HepG2 (cell line): ENCODE measurements around the gene ST3GAL2. TPM values are rescaled to one million over a fixed set of nuclear protein-coding genes. Genes with fewer than 3 reads are reported as not detected.
A peak's percentile ranks its signal among the peaks of the same experiment; 100 is the strongest.

ENCODE experiments used
- CHD4 ChIP-seq: fragments of 200-600 bp; sonication (generic); IDR thresholded peaks from 2 replicates; pipeline ENCODE4 v1.7.0; 2017; ENCODE audit warnings: mild to moderate bottlenecking, low read length, borderline replicate concordance
- ELF4 ChIP-seq: sonication (generic); formaldehyde crosslinking; IDR thresholded peaks from 2 replicates; pipeline ENCODE4 v1.5.0; 2020; ENCODE audit warnings: missing genetic modification reagents, mild to moderate bottlenecking, moderate library complexity, borderline replicate concordance
- ESRRA ChIP-seq: sonication (generic); formaldehyde crosslinking; IDR thresholded peaks from 2 replicates; pipeline ENCODE4 v1.5.1; 2020; ENCODE audit warnings: mild to moderate bottlenecking, low read depth, missing genetic modification reagents
- FOXP1 ChIP-seq, 2 experiments: fragments of 450-650 bp in 1 of 2; IDR thresholded peaks; 2 replicates each; pipeline ENCODE4 v1.6.1; 2017 to 2018; ENCODE audit warnings: antibody characterized with exemption in 1 of 2
- GATAD1 ChIP-seq: IDR thresholded peaks from 2 replicates; pipeline ENCODE4 v1.6.1; 2016; ENCODE audit warnings: missing genetic modification reagents, missing compliant biosample characterization
- HMG20A ChIP-seq: IDR thresholded peaks from 2 replicates; pipeline ENCODE4 v1.6.1; 2016; ENCODE audit warnings: borderline replicate concordance
- IRX3 ChIP-seq: sonication (generic); formaldehyde crosslinking; IDR thresholded peaks from 2 replicates; pipeline ENCODE4 v1.8.1; 2023; ENCODE audit warnings: mild to moderate bottlenecking, low read depth, missing genetic modification reagents, borderline replicate concordance
- KDM1A ChIP-seq: IDR thresholded peaks from 2 replicates; pipeline ENCODE4 v1.6.1; 2016; ENCODE audit warnings: missing compliant biosample characterization
- MXI1 ChIP-seq: IDR thresholded peaks from 3 replicates; pipeline ENCODE4 v1.6.1; 2012; ENCODE audit warnings: low read depth, low read length, inconsistent platforms, borderline replicate concordance
- POLR2AphosphoS2 ChIP-seq: IDR thresholded peaks from 2 replicates; pipeline ENCODE4 v1.6.1; 2011; ENCODE audit warnings: low read depth, low read length, improper control_type of control experiment
- RNF219 ChIP-seq: sonication (generic); formaldehyde crosslinking; IDR thresholded peaks from 2 replicates; pipeline ENCODE4 v1.5.0; 2020; ENCODE audit warnings: mild to moderate bottlenecking, missing genetic modification reagents
- SALL1 ChIP-seq: sonication (generic); formaldehyde crosslinking; IDR thresholded peaks from 2 replicates; pipeline ENCODE4 v1.8.0; 2022; ENCODE audit warnings: mild to moderate bottlenecking, missing genetic modification reagents
- ZIK1 ChIP-seq: sonication (generic); formaldehyde crosslinking; IDR thresholded peaks from 2 replicates; pipeline ENCODE4 v1.5.0; 2020; ENCODE audit warnings: mild to moderate bottlenecking, low read depth, missing genetic modification reagents, borderline replicate concordance
- ZNF552 ChIP-seq: sonication (generic); formaldehyde crosslinking; IDR thresholded peaks from 2 replicates; pipeline ENCODE4 v1.9.0; 2022; ENCODE audit warnings: missing genetic modification reagents, mild to moderate bottlenecking, borderline replicate concordance
- ZNF562 ChIP-seq: sonication (generic); formaldehyde crosslinking; IDR thresholded peaks from 2 replicates; pipeline ENCODE4 v1.8.0; 2022; ENCODE audit warnings: missing genetic modification reagents, borderline replicate concordance
- ZNF567 ChIP-seq: sonication (generic); formaldehyde crosslinking; IDR thresholded peaks from 2 replicates; pipeline ENCODE4 v1.8.1; 2023; ENCODE audit warnings: mild to moderate bottlenecking, missing genetic modification reagents, borderline replicate concordance
- ZNF569 ChIP-seq: sonication (generic); formaldehyde crosslinking; IDR thresholded peaks from 2 replicates; pipeline ENCODE4 v1.5.0; 2020; ENCODE audit warnings: mild to moderate bottlenecking, missing genetic modification reagents, moderate library complexity, borderline replicate concordance
- ZNF652 ChIP-seq: IDR thresholded peaks from 2 replicates; pipeline ENCODE4 v1.6.1; 2016; ENCODE audit warnings: low read depth, borderline replicate concordance
- polyA plus RNA-seq, 8 experiments: library from polyadenylated mRNA; depleted of rRNA in 3 of 8; stranded (reverse) in 7 of 8; unstranded in 1 of 8; fragments of >200 nt; fragmentation: Illumina TruSeq in 4 of 8; extraction: Trizol in 4 of 8; gene quantifications; 2 replicates each; pipeline versions ENCODE4 v1.2.1 to v1.2.3, GENCODE V29; 2011 to 2016; ENCODE audit warnings: low read depth in 4 of 8, missing spikeins in 1 of 8, mixed read lengths in 1 of 8; ENCODE audit not compliant: insufficient read depth in 1 of 8
- total RNA-seq, 5 experiments: library from RNA; depleted of rRNA; stranded (reverse); fragments of >200 nt; fragmentation: Illumina TruSeq; extraction: Trizol; gene quantifications; 2 replicates each; pipeline ENCODE4 v1.2.3, GENCODE V29; 2016; ENCODE audit warnings: low read depth in 1 of 5
- TF ChIP-seq, protein P1 (sequence below): sonication (generic); formaldehyde crosslinking; IDR thresholded peaks from 2 replicates; pipeline ENCODE4; 2020; ENCODE audit warnings: missing genetic modification reagents, mild to moderate bottlenecking, borderline replicate concordance
- TF ChIP-seq, protein P2 (sequence below): sonication (generic); formaldehyde crosslinking; conservative IDR thresholded peaks from 2 replicates; pipeline ENCODE4 v1.8.0; 2022; ENCODE audit warnings: mild to moderate bottlenecking, moderate library complexity, missing genetic modification reagents
- TF ChIP-seq, protein P3 (sequence below): sonication (generic); formaldehyde crosslinking; IDR thresholded peaks from 2 replicates; pipeline ENCODE4 v1.8.1; 2023; ENCODE audit warnings: missing genetic modification reagents, inconsistent platforms, borderline replicate concordance

The ST3GAL2 gene
- total and polyA plus RNA-seq, 2 of the 13 experiments (the other 11 are each of a cell fraction or from before 2014, with no cell fraction given): 16.3 to 24.9 TPM

- TF ChIP-seq, protein P1, sequence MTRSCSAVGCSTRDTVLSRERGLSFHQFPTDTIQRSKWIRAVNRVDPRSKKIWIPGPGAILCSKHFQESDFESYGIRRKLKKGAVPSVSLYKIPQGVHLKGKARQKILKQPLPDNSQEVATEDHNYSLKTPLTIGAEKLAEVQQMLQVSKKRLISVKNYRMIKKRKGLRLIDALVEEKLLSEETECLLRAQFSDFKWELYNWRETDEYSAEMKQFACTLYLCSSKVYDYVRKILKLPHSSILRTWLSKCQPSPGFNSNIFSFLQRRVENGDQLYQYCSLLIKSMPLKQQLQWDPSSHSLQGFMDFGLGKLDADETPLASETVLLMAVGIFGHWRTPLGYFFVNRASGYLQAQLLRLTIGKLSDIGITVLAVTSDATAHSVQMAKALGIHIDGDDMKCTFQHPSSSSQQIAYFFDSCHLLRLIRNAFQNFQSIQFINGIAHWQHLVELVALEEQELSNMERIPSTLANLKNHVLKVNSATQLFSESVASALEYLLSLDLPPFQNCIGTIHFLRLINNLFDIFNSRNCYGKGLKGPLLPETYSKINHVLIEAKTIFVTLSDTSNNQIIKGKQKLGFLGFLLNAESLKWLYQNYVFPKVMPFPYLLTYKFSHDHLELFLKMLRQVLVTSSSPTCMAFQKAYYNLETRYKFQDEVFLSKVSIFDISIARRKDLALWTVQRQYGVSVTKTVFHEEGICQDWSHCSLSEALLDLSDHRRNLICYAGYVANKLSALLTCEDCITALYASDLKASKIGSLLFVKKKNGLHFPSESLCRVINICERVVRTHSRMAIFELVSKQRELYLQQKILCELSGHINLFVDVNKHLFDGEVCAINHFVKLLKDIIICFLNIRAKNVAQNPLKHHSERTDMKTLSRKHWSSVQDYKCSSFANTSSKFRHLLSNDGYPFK: no peak
- TF ChIP-seq FOXP1 (IDR thresholded peaks at IDR 0.05) (no peak), FOXP1 (CRISPR knock-in tag; IDR thresholded peaks at IDR 0.05) (no peak), KDM1A (CRISPR knock-in tag) (no peak; the same call in 1 of the 2 replicates), ESRRA (peak; percentile 59; the same call in 1 of the 2 replicates), ZIK1 (no peak), ZNF652 (CRISPR knock-in tag) (no peak), POLR2AphosphoS2 (no peak; the same call in 1 of the 2 replicates), GATAD1 (CRISPR knock-in tag) (no peak), ELF4 (CRISPR knock-in tag) (no peak), ZNF569 (CRISPR knock-in tag) (no peak), ZNF552 (no peak), ZNF567 (CRISPR knock-in tag) (0 out of 2 replicates have a peak, but pooled peaks have one; percentile 20), HMG20A (CRISPR knock-in tag) (no peak), IRX3 (CRISPR knock-in tag) (no peak), CHD4 (no peak), MXI1 (no peak), ZNF562 (CRISPR knock-in tag) (no peak), SALL1 (CRISPR knock-in tag) (no peak), RNF219 (CRISPR knock-in tag) (no peak)
- TF ChIP-seq, protein P2, sequence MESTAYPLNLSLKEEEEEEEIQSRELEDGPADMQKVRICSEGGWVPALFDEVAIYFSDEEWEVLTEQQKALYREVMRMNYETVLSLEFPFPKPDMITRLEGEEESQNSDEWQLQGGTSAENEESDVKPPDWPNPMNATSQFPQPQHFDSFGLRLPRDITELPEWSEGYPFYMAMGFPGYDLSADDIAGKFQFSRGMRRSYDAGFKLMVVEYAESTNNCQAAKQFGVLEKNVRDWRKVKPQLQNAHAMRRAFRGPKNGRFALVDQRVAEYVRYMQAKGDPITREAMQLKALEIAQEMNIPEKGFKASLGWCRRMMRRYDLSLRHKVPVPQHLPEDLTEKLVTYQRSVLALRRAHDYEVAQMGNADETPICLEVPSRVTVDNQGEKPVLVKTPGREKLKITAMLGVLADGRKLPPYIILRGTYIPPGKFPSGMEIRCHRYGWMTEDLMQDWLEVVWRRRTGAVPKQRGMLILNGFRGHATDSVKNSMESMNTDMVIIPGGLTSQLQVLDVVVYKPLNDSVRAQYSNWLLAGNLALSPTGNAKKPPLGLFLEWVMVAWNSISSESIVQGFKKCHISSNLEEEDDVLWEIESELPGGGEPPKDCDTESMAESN (CRISPR knock-in tag): no peak
- TF ChIP-seq, protein P3, sequence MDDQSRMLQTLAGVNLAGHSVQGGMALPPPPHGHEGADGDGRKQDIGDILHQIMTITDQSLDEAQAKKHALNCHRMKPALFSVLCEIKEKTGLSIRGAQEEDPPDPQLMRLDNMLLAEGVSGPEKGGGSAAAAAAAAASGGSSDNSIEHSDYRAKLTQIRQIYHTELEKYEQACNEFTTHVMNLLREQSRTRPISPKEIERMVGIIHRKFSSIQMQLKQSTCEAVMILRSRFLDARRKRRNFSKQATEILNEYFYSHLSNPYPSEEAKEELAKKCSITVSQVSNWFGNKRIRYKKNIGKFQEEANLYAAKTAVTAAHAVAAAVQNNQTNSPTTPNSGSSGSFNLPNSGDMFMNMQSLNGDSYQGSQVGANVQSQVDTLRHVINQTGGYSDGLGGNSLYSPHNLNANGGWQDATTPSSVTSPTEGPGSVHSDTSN: no peak
Measured at GRCh38 chr16:70380248-70380918, 58.5 kb downstream of the ST3GAL2 start (continued).
